Mesenchymal stem cell (in vitro differentiated cells and primary cell): ENCODE results near the gene PBX4.

ENCODE experiments used
- DNase-seq: peaks from one replicate; pipeline ENCODE4 v3.0.0-alpha.2; 2013
- H2AFZ ChIP-seq: one replicate; pipeline ENCODE4 v1.6.1; 2013; ENCODE audit warnings: low read depth, mild to moderate bottlenecking, control low read depth, inconsistent platforms, low read length, moderate library complexity
- H2AK5ac ChIP-seq: 2 replicates; pipeline ENCODE4 v1.6.1; 2013; ENCODE audit warnings: low read length, moderate library complexity, mild to moderate bottlenecking, inconsistent platforms; ENCODE audit not compliant: severe bottlenecking
- H2BK120ac ChIP-seq: one replicate; pipeline ENCODE4 v1.6.1; 2013; ENCODE audit warnings: low read depth, mild to moderate bottlenecking, inconsistent platforms, low read length, moderate library complexity
- H2BK12ac ChIP-seq, 2 experiments: one replicate each; pipeline ENCODE4 v1.6.1; 2013; ENCODE audit warnings: inconsistent platforms in 2 of 2, low read length in 2 of 2, mild to moderate bottlenecking in 2 of 2, moderate library complexity in 2 of 2, control low read depth in 1 of 2
- H2BK15ac ChIP-seq: one replicate; pipeline ENCODE4 v1.6.1; 2013; ENCODE audit warnings: mild to moderate bottlenecking, low read depth, inconsistent platforms; ENCODE audit not compliant: poor library complexity, severe bottlenecking
- H2BK5ac ChIP-seq: 2 replicates; pipeline ENCODE4 v1.6.1; 2013; ENCODE audit warnings: low read depth, mild to moderate bottlenecking, low read length, control low read depth, inconsistent platforms; ENCODE audit not compliant: poor library complexity, severe bottlenecking
- H3K14ac ChIP-seq, 2 experiments: one replicate each; pipeline ENCODE4 v1.6.1; 2013; ENCODE audit warnings: inconsistent platforms in 2 of 2, low read length in 2 of 2, control low read depth in 1 of 2, mild to moderate bottlenecking in 1 of 2, moderate library complexity in 1 of 2
- H3K18ac ChIP-seq, 2 experiments: one replicate each; pipeline ENCODE4 v1.6.1; 2013; ENCODE audit warnings: inconsistent platforms in 2 of 2, low read length in 2 of 2, control low read depth in 1 of 2, low read depth in 1 of 2, mild to moderate bottlenecking in 1 of 2
- H3K23ac ChIP-seq, 2 experiments: one replicate each; pipeline ENCODE4 v1.6.1; 2013; ENCODE audit warnings: inconsistent platforms in 2 of 2, low read length in 2 of 2, mild to moderate bottlenecking in 2 of 2, moderate library complexity in 2 of 2, control low read depth in 1 of 2
- H3K27ac ChIP-seq: 2 replicates; pipeline ENCODE4 v1.5.1; 2013; ENCODE audit warnings: mild to moderate bottlenecking, moderate library complexity, low read length, control low read depth, inconsistent platforms; ENCODE audit not compliant: poor library complexity, severe bottlenecking
- H3K27me3 ChIP-seq, 2 experiments: 2 replicates each; pipeline versions ENCODE4 v1.6.1 to v1.7.0; 2013; ENCODE audit warnings: low read length in 2 of 2, mild to moderate bottlenecking in 2 of 2, moderate library complexity in 2 of 2, control low read depth in 1 of 2, inconsistent platforms in 1 of 2; ENCODE audit not compliant: control insufficient read depth in 1 of 2, insufficient read depth in 1 of 2
- H3K36me3 ChIP-seq, 2 experiments: 2 replicates each; pipeline versions ENCODE4 v1.6.1 to v1.7.0; 2013; ENCODE audit warnings: low read length in 2 of 2, control low read depth in 1 of 2, inconsistent platforms in 1 of 2, low read depth in 1 of 2, mild to moderate bottlenecking in 1 of 2; ENCODE audit not compliant: insufficient read depth in 2 of 2, control insufficient read depth in 1 of 2
- H3K4ac ChIP-seq, 2 experiments: one replicate each; pipeline ENCODE4 v1.6.1; 2013; ENCODE audit warnings: inconsistent platforms in 2 of 2, low read length in 2 of 2, mild to moderate bottlenecking in 2 of 2, moderate library complexity in 2 of 2, control low read depth in 1 of 2, low read depth in 1 of 2
- H3K4me1 ChIP-seq: 2 replicates; pipeline ENCODE4 v1.6.1; 2013; ENCODE audit warnings: low read depth, low read length, control low read depth; ENCODE audit not compliant: control insufficient read depth, insufficient read depth
- H3K4me2 ChIP-seq: 2 replicates; pipeline ENCODE4 v1.6.1; 2013; ENCODE audit warnings: low read length, mild to moderate bottlenecking, inconsistent platforms; ENCODE audit not compliant: poor library complexity, severe bottlenecking
- H3K4me3 ChIP-seq, 2 experiments: 2 replicates each; pipeline versions ENCODE4 v1.5.1 to v1.7.0; 2013; ENCODE audit warnings: low read length in 2 of 2, mild to moderate bottlenecking in 2 of 2, control low read depth in 1 of 2, low read depth in 1 of 2; ENCODE audit not compliant: insufficient read depth in 1 of 2
- H3K79me1 ChIP-seq: replicated peaks from 2 replicates; pipeline ENCODE4 v1.6.1; 2013; ENCODE audit warnings: mild to moderate bottlenecking, control low read depth, low read length, inconsistent platforms; ENCODE audit not compliant: poor library complexity, severe bottlenecking
- H3K9ac ChIP-seq: 2 replicates; pipeline ENCODE4 v1.7.0; 2013; ENCODE audit warnings: mild to moderate bottlenecking, low read length, moderate library complexity
- H3K9me3 ChIP-seq: 2 replicates; pipeline ENCODE4 v1.7.0; 2013; ENCODE audit warnings: mild to moderate bottlenecking, low read length; ENCODE audit not compliant: control insufficient read depth
- H4K8ac ChIP-seq: one replicate; pipeline ENCODE4 v1.6.1; 2013; ENCODE audit warnings: inconsistent platforms, mild to moderate bottlenecking, low read length, moderate library complexity
- H4K91ac ChIP-seq: one replicate; pipeline ENCODE4 v1.6.1; 2013; ENCODE audit warnings: mild to moderate bottlenecking, low read length, inconsistent platforms
- WGBS: methylation state at CpG from one replicate; pipeline ENCODE4 v1.1.7; 2013; ENCODE audit warnings: mixed read lengths; 5-methylcytosine and 5-hydroxymethylcytosine counted together

The PBX4 gene

DNA sequence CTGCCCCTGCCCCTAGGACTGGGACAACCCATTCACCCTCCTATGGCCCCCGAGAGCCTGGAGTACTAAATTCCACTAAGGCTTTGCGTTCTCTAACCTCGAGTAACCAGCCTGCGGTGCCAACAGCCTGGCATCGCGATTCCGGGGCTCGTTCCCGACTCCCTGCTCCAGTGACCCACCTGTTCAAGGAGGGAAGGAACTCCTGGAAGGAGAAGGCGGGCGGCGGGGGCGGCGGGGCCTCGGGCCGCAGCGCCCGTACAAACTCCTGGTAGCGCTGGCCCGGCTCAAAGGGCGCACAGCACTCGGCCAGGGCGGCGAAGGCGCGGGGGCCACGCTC is 18.7 kb upstream of the PBX4 start:
- H3K27me3 ChIP-seq = no peaks in the 10 kb centered on the region
- H2BK15ac ChIP-seq = no peak overlapping the region
- no peak overlapping the region for H2BK12ac ChIP-seq
- no peak overlapping the region for H2BK5ac ChIP-seq
- H3K23ac ChIP-seq = no peak overlapping the region
- no peak overlapping the region for H3K14ac ChIP-seq
- H3K27ac ChIP-seq = no peak overlapping the region
- H2BK120ac ChIP-seq = no peak overlapping the region
- no peak overlapping the region for H3K18ac ChIP-seq
- no peak overlapping the region for H4K8ac ChIP-seq
- no peak overlapping the region for H2AK5ac ChIP-seq
- H3K4me1 ChIP-seq = peaks cover 3% of the 10 kb centered on the region
- no peaks in the 10 kb centered on the region for H3K9me3 ChIP-seq
- WGBS = 84% methylated on average over 26 of the region's 27 CpGs
- H3K79me1 ChIP-seq = peaks cover 5% of the 10 kb centered on the region
- no peak overlapping the region for H3K4ac ChIP-seq
- no peak overlapping the region for H3K4me3 ChIP-seq
- H3K4me2 ChIP-seq = no peak overlapping the region
- peaks cover 45 to 74% of the 10 kb centered on the region in 2 experiments for H3K36me3 ChIP-seq
- no peak overlapping the region for H2AFZ ChIP-seq
- no peak for DNase-seq
- no peak overlapping the region for H4K91ac ChIP-seq
- no peak overlapping the region for H3K9ac ChIP-seq

DNA sequence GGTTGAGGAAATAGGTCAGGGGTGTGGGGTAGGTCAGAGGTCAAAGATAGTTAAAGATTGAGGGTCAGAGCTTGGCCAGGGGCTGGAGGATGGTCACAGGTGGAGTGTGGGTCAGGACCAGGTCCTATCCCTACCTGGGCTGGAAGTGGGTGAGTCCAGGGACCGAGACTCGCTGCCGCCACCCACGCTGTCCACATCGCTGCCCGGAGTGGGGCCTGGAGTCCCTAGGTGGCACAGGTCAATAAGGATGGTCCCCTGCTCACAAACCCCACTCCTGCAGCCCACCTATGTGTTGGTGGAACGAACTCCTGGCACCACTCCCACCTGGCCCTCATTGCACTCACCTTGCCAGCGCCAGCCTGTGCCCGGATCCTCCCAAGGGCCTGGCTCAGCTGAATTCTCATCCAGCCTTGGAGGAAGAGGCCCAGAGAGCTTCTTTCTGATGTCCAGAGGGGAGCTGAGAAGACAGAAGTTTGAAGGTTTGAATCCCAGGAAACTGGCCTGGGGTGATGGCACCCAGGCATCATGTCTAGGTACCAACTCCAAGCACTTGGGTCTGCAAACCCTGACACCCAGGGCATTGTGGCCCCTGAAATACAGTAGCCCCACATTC is 18.2 kb upstream of the PBX4 start:
- Histone ChIP-seq H2BK5ac (no peak overlapping the region), H3K23ac (no peak overlapping the region), H2BK12ac (no peak overlapping the region), H2AK5ac (no peak overlapping the region), H3K14ac (no peak overlapping the region), H3K18ac (no peak overlapping the region), H3K4ac (no peak overlapping the region), H3K36me3 (peaks cover 45 to 73% of the 10 kb centered on the region in 2 experiments), H3K4me1 (peaks cover 3% of the 10 kb centered on the region), H3K79me1 (peaks cover 2% of the 10 kb centered on the region), H3K27ac (no peak overlapping the region), H4K8ac (no peak overlapping the region), H3K27me3 (no peaks in the 10 kb centered on the region), H3K4me3 (no peak overlapping the region), H4K91ac (no peak overlapping the region), H3K4me2 (no peak overlapping the region), H3K9me3 (no peaks in the 10 kb centered on the region), H2BK15ac (no peak overlapping the region), H2AFZ (no peak overlapping the region), H3K9ac (no peak overlapping the region), H2BK120ac (no peak overlapping the region)
- no peak for DNase-seq
- over 99% methylated on average over 9 of the region's 9 CpGs for WGBS

DNA sequence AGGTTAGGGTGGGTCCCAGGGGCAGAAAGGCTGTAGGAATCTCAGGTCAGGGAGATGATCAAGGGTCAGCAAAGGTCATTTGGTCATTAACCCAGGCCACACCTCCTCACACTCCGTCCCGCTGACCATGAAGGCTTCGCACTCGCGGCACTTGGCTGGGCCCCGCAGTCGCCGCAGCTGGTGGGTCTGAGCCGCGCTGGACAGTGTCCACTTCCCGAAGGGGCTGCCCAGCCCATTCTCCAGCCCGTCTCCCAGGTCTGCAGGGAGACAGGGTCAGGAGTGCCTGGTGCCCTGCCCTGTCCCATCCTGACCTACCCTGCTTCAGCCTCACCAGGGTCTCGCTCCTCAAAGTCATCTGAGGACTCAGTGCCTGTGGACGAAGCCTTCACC is 16.8 kb upstream of the PBX4 start:
- Histone ChIP-seq H3K9me3 (no peaks in the 10 kb centered on the region), H3K9ac (no peak overlapping the region), H2BK12ac (no peak overlapping the region), H3K4me1 (peaks cover 3% of the 10 kb centered on the region), H3K4me2 (no peak overlapping the region), H3K79me1 (no peaks in the 10 kb centered on the region), H2AFZ (no peak overlapping the region), H3K4ac (no peak overlapping the region), H3K27me3 (no peaks in the 10 kb centered on the region), H2BK120ac (no peak overlapping the region), H3K27ac (no peak overlapping the region), H3K14ac (no peak overlapping the region), H4K8ac (no peak overlapping the region), H2BK5ac (no peak overlapping the region), H3K4me3 (no peak overlapping the region), H2AK5ac (no peak overlapping the region), H2BK15ac (no peak overlapping the region), H4K91ac (no peak overlapping the region), H3K36me3 (peaks cover 52 to 79% of the 10 kb centered on the region in 2 experiments), H3K18ac (no peak overlapping the region), H3K23ac (no peak overlapping the region)
- no peak for DNase-seq
- 98% methylated on average over 14 of the region's 14 CpGs for WGBS

DNA sequence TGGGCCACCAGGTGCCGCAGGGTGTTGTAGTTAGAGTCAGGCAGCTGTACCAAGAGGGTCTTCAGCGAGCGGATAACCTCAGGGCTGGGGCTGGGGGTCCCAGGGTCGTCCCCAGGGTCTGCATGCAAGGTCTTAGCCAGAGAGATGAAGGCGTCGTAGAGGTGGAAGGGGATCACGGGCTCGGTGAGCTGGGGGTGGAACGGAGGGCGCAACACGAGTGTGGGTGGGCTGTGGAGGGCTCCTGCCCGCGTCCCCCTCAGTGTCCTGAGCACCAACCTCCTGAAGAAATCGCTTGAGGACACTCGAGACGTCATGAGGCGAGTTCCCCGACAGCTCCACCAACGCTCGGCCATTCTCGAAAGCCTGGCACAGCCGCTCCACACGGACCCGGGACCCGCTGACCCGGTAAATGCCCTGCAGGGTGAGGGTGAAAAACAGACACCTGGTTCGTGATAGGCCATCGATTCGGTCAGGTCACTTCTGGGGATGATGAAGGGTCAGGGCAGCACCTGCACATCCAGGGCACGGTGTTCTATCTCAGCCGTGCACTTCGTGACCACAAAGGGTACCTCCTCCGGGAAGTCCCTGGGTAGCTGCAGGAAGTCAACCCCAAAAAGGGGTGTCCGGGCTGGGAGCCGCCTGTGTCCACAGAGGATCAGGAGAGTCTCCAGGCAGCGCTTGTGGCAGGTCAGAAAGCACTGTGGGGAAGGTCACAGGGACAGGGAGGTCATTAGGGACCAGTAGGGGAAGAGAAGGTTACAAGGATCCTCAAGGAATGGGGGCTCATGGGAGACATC is 16.2 kb upstream of the PBX4 start:
- no peak overlapping the region for H3K27ac ChIP-seq
- H3K18ac ChIP-seq = no peak overlapping the region
- H2BK120ac ChIP-seq = no peak overlapping the region
- no peaks in the 10 kb centered on the region for H3K79me1 ChIP-seq
- H2BK12ac ChIP-seq = no peak overlapping the region
- WGBS = 96% methylated on average over 36 of the region's 36 CpGs
- no peak overlapping the region for H3K9ac ChIP-seq
- H3K4ac ChIP-seq = no peak overlapping the region
- no peak for DNase-seq
- no peaks in the 10 kb centered on the region for H3K9me3 ChIP-seq
- no peak overlapping the region for H3K23ac ChIP-seq
- H3K36me3 ChIP-seq = peaks cover 49 to 79% of the 10 kb centered on the region in 2 experiments
- H2AK5ac ChIP-seq = no peak overlapping the region
- no peak overlapping the region for H4K8ac ChIP-seq
- H3K4me2 ChIP-seq = no peak overlapping the region
- H4K91ac ChIP-seq = no peak overlapping the region
- no peak overlapping the region for H3K4me3 ChIP-seq
- H2AFZ ChIP-seq = no peak overlapping the region
- H3K14ac ChIP-seq = no peak overlapping the region
- no peak overlapping the region for H2BK5ac ChIP-seq
- no peaks in the 10 kb centered on the region for H3K27me3 ChIP-seq
- peaks cover 3% of the 10 kb centered on the region for H3K4me1 ChIP-seq
- H2BK15ac ChIP-seq = no peak overlapping the region
